HK-2 (cell line): ENCODE measurements around the gene GART.
"Not testable (repeated sequence)": the region's sequence is repeated elsewhere in the genome, so short reads cannot be mapped to it uniquely, and the experiment has no call there.

ENCODE experiments used
- DNase-seq: peaks from one replicate; pipeline ENCODE4 v3.0.0-alpha.2; 2018; ENCODE audit not compliant: unreplicated experiment

Gene GART

DNA sequence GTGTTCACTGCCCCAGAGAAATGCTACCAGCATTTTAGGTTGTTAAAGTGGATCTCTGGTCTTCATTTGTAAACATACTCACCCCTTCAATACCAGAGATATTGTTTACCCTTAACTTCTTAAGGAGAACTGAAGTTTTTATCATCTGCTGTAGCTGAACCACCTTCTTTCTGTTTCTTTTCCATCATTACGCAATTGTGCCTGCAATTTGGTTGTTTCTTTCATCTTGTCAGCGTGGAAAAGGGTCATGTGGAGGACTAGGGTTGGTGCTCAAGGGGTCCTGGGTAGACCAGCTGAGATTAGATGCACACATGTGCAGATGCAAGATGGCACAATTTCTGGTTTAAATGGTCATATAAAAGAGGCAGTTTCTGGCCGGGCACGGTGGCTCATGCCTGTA lies 23.0 kb downstream of the GART start:
- DNase-seq, result no peak

DNA sequence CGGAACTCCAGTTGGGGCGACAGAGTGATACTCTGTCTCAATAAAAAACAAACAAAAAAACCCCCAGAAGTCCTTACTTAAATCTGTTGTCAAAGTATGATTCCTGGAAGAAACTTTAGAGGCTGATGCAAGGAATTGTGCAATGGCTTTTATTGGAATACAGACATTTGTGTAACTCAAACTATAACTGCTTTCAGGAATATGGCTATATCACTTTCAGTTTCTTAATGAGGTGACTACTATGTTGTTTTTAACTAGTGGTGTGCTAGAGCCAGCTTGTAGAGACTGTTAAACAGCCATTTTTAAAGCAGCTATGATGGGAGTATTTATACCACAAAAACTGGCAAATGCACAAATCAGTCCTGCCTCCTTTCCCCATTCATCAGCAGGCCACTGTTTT lies 27.7 kb downstream of the GART start:
- no peak for DNase-seq

- no peak for DNase-seq
Measured at GRCh38 chr21:33512481-33512880, 29.4 kb downstream of the GART start.

DNA sequence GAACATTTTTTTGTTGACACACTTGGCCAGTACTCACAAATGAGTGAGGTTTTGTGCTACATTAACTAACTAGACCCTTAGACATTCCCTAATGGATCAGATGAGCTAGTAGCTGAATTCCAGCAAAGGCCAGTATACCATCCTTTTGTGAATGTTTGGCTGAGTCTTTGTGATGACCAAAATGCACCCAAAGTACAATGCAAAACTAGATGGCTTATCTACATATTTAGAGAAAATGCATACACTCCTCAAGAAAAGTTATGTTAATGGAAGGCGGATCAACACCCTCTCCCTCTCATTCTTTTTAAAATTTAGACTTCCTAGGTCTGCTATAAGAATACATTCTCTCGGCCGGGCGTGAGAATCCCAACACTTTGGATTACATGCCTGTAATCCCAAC lies 30.3 kb downstream of the GART start:
- DNase-seq, result no peak

DNA sequence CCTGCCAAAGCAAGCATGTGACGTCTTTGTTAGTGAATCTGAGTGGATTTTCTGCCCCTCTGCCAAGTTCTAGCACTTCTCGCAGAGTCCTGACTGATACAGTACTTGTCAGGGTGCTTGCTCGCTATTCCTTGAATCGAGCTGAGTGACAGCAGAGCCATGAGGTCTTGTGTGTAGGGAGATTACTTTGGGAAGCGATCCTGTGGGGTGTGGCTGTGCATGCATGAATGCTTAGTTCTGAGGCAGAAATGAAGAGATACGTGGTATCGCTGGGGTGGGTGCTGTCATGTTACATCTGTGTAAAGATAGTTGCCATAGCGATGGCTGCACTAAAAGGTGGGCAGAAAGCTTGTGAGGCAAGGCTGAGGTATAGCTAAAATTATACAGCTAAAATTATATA lies 31.1 kb downstream of the GART start:
- no peak for DNase-seq

DNA sequence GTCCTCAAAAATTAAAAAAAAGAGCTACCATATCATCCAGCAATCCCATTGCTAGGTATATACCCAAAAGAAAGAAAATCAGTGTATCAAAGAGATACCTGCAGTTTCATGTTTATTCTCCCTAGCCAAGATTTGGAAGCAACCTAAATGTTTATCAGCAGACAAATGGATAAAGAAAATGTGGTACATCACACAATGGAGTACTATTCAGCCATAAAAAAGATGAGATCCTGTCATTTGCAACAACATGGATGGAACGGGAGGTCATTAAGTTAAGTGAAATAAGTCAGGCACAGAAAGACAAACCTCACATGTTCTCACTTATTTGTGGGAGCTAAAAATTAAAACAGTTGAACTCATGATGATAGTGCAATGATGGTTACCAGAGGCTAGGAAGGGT lies 34.9 kb downstream of the GART start:
- not testable (repeated sequence) for DNase-seq

- no peak for DNase-seq
Measured at GRCh38 chr21:33505833-33506232, 36.1 kb downstream of the GART start.

GRCh38 chr21:33496345-33496744 lies 45.6 kb downstream of the GART start:
- DNase-seq, result no peak

DNA sequence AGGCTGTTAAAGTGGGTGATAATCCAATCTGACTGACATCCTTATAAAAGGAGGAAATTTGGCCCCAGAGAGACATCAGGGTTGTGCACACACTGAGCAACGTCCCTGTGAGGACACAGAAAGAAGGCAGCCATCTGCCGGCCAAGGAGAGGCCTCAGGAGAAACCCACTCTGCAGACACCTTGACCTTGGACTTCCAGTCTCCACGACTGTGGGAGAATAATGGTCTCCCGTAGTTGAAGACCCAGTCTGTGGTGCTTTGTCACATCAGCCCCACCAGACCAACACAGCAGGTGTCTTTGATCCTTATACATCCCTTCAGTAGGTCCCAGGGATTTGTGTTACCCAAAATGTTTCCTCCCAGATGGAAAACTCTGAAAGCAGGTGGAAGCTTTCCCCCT lies 46.2 kb downstream of the GART start:
- DNase-seq, result no peak

DNA sequence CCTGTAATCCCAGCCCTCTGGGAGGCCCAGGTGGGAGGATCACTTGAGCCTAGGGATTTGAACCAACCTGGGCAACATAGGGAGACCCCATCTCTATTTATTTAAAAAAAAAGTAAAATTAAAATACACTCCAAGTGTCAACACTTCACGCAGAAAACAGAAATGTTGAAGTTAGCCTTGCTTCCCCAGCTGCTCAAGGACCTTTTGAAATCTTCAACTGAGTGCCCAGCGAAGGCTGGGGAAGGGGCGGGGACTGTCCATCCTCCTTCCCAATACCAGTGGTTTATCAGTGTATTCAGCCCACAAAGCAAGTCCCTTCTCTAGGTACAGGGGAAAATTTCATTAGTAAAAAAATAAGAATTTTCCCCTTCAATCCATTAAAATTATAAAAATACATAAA lies 48.2 kb downstream of the GART start:
- no peak for DNase-seq

DNA sequence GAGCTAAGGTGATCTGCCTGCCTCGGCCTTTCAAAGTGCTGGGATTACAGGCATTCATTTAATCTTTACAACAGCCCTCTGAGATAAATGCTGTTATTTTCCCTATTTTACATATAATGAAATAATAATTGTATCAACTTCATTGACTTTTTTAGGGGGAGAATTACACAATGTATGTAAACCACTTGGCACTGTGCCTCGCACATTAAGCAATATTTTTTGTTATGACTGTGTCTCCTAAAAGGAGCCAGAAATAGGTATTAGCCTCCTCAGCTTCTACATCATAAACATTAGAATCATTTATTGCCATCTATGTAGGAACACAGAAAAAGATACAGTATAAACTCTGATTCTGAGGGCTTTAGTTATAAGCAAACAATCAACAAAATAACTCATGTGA lies 49.3 kb downstream of the GART start:
- no peak for DNase-seq

GRCh38 chr21:33491373-33492102 lies 50.4 kb downstream of the GART start, which contains the start of gene DNAJC28:
DNAJC28 (minus strand) TSS chr21:33491716; CDS start chr21:33489393, 2,323 bp downstream.
- DNase-seq, result peak; percentile 87

GRCh38 chr21:33490991-33491372 lies 50.9 kb downstream of the GART start:
- DNase-seq, result no peak

- no peak for DNase-seq
Measured at GRCh38 chr21:33488936-33489335, 53.0 kb downstream of the GART start.

- no peak for DNase-seq
Measured at GRCh38 chr21:33487996-33488395, 53.9 kb downstream of the GART start.

DNA sequence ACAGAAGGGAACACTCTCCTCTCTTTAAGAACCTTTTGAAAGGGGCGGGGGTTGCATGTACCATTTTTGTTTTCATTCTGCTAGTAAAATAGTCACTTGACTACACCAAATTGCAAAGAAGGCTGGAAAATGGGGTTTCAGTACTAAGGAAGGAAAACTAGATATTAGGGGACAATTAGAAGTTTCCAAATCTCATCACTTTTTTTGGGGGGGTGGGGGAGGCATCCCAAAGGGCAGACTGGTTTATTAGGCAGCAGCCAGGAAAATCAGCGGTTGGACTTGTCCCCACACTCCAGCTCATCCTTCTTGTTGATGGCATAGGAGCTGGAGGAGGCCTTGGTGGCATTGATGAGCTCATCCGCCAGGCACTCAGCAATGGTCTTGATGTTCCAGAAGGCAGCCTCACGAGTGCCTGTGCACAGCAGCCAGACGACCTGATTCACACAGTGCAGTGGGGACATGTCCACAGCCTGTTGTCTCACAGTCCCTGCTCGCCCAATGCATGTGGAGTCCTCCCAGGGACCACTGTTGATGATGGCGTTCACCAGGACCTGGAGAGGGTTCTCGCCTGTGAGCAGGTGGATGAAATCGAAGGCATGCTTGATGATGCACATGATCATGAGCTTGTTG lies 60.5 kb downstream of the GART start:
- DNase-seq, result peak; percentile 9

DNA sequence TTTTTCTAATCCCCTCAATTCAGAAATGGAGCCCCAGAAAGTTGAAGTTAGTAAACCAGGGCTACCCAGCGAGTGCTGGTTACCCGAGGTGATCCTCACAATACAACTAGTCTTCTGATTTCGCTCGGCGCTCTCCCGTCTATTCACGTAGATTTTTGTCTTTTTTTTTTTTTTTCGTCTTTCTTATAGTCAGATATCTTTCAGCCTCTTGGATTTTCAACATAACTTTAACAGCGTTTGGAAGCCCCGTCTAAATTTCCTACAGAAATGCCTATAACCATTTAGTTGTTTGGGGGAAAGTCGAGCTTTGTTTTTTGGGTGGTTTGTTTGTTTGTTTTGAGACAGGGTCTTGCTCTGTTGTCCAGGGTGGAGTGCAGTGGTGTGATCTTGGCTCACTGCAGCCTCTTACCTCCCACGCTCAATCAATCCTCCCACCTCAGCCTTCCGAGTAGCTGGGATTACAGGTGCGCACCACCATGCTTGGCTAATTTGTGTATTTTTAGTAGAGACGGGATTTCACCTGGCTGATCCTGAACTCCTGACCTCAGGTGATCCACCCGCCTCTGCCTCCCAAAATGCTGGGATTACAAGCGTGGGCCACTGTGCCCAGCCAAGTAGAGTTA lies 61.3 kb downstream of the GART start:
- no peak for DNase-seq

DNA sequence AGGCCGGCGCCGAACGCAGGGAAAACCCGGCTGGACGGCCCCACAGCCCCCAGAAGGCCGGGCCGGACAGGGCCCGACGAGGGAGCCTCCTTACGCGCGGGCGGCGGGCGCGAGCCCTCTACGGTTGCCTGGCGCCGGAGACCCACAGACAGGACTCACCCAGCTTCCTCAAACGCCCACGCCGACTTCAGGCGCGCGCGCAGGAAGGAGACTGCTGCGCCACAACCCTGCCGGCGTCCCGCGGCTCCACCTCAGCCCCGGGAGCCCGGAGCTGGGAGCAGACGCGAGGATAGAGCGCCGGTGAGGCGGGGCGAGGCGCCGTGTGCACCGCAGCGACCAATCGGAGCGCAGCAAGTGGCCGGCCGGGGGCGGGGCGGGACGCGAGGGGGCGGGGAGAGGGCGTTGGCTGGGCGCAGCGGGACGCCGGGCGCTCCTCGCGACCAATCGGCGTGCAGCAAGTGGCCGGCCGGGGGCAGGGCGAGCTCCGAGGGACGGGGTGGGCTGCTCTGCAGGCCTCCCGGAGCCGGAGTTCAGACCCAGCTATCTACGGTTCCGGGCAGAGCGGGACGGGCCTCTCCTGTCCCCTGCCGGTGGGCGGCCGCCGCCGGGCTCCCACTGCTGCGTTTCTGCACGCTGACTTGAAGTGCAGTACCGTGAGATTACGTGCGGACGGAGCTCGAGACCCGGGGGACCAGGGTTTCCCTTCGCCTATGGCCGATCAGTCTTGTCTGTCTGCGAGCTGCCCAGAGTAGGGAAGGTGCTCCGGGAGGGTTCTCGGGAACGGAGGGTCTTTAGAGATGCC lies 62.0 kb downstream of the GART start, which contains the start of gene TMEM50B:
Gene TMEM50B (minus strand): TSS at position 296 of the 802 bp plus-strand sequence. CDS start 11,089 bp downstream, outside the sequence.
- peak; percentile 95 for DNase-seq

- peak; percentile 28 for DNase-seq
Measured at GRCh38 chr21:33478935-33479678, 62.8 kb downstream of the GART start.

GRCh38 chr21:33478182-33478581 lies 63.7 kb downstream of the GART start:
- DNase-seq, result no peak

DNA sequence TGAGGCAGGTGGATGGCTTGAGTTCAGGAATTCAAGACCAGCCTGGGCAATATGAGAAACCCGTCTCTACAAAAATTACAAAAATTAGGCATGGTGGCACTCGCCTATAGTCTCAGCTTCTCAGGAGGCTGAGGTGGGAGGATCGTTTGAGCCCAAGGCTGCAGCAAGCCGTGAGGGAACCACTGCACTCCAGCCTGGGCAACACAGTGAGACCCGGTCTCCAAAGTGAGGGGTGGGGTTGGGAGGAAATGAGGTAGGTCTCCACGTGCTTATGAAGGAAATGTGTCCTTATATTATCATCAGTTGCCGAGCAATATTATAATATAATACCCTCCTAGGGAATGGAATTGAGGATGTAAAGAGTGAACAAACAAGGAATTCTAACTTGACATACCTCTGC lies 64.9 kb downstream of the GART start:
- no peak for DNase-seq
